Neural progenitor cell (in vitro differentiated cells): Measurements from ENCODE around the gene CUBN.

Experiments used
- EZH2 ChIP-seq: fragments of 200-600 bp; sonication (generic); IDR thresholded peaks from 2 replicates; pipeline ENCODE4 v1.6.1; 2017; ENCODE audit warnings: antibody characterized with exemption, mild to moderate bottlenecking, moderate library complexity
- TF ChIP-seq, protein P1 (sequence below): fragments of 200-600 bp; sonication (generic); IDR thresholded peaks from 2 replicates; pipeline ENCODE4 v1.5.1; 2017; ENCODE audit warnings: antibody characterized with exemption, mild to moderate bottlenecking

DNA sequence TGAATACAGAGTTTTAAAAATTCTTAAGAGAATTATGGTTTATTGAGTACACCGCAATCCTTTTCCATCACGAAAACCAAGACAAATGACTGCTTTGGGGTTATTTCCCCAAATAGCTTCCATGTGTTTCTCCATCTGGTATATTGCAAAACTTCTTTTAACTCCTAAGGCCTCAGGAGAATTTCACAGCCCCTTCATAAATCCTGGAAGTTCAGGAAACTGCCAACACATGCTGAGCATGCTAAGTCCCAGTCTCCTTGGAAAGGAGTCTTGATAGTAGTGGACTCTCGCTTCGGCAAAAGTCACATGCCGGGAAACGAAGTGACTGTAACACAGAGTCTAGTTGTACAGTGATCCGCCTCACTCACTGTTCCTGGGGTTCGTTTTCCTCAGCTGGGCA is 224.3 kb downstream of the CUBN start:
- TF ChIP-seq, protein P1, sequence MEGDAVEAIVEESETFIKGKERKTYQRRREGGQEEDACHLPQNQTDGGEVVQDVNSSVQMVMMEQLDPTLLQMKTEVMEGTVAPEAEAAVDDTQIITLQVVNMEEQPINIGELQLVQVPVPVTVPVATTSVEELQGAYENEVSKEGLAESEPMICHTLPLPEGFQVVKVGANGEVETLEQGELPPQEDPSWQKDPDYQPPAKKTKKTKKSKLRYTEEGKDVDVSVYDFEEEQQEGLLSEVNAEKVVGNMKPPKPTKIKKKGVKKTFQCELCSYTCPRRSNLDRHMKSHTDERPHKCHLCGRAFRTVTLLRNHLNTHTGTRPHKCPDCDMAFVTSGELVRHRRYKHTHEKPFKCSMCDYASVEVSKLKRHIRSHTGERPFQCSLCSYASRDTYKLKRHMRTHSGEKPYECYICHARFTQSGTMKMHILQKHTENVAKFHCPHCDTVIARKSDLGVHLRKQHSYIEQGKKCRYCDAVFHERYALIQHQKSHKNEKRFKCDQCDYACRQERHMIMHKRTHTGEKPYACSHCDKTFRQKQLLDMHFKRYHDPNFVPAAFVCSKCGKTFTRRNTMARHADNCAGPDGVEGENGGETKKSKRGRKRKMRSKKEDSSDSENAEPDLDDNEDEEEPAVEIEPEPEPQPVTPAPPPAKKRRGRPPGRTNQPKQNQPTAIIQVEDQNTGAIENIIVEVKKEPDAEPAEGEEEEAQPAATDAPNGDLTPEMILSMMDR: no peak
- no peak for TF ChIP-seq EZH2
